ENCODE data around the gene ACSF2. TPM values are rescaled to one million over a fixed set of nuclear protein-coding genes. Genes with fewer than 3 reads are reported as not detected.
"Not testable (repeated sequence)": the region's sequence is repeated elsewhere in the genome, so short reads cannot be mapped to it uniquely, and the experiment has no call there.

Gene ACSF2
- total and polyA plus RNA-seq, 8 donors, result 60.9 to 148 (median 124) TPM

DNA sequence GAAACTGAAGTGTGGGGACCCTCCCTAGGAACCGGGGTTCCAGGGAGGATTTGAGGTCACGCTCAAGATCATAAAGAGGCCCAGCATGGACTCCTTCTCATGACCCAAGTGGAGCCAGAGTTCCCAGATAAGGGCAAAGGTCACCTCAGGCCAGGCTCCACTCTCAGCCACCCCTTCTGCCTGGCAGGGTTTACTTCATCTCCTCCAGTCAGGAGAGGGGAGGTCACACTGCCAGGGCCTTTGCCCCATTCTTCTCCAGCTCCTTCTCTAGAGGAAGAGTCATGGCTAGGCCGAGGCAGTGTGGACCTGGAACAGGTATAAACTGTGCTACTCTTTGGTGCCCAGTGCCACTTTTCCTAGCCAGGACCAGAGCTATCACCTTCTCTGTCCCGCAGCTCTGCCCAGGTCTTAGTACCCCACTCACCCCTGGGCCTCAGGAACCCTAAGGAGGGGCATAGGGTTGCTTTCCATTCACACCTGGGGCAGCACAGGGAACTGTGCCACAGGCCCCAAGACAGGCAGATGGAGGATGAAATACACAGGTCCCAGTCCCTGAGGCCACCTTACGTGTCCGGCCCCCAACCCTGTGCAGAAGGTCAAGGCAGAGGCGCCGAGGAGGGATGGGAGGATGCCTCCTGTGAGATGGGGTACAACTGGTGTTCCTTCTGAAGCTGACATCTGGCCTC is 879 bp upstream of the ACSF2 start:
- H3K36me3 ChIP-seq, result no peaks in the 10 kb centered on the region
- no peaks in the 10 kb centered on the region for H3K27me3 ChIP-seq
- intact Hi-C loops (cut with DNase I), result no loop called here
- ATAC-seq (no peak), DNase-seq (peak in 1 of 4 donors; percentile 41)
- peak overlapping the region; percentile 62 to 77 for H3K4me3 ChIP-seq
- H3K4me1 ChIP-seq, result peaks cover 20 to 76% of the 10 kb centered on the region in 2 donors
- H3K27ac ChIP-seq, result peak overlapping the region; percentile 74 to 83
- no peaks in the 10 kb centered on the region for H3K9me3 ChIP-seq
- TF ChIP-seq, protein P1, sequence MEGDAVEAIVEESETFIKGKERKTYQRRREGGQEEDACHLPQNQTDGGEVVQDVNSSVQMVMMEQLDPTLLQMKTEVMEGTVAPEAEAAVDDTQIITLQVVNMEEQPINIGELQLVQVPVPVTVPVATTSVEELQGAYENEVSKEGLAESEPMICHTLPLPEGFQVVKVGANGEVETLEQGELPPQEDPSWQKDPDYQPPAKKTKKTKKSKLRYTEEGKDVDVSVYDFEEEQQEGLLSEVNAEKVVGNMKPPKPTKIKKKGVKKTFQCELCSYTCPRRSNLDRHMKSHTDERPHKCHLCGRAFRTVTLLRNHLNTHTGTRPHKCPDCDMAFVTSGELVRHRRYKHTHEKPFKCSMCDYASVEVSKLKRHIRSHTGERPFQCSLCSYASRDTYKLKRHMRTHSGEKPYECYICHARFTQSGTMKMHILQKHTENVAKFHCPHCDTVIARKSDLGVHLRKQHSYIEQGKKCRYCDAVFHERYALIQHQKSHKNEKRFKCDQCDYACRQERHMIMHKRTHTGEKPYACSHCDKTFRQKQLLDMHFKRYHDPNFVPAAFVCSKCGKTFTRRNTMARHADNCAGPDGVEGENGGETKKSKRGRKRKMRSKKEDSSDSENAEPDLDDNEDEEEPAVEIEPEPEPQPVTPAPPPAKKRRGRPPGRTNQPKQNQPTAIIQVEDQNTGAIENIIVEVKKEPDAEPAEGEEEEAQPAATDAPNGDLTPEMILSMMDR (IDR thresholded peaks at IDR 0.05), result no peak

DNA sequence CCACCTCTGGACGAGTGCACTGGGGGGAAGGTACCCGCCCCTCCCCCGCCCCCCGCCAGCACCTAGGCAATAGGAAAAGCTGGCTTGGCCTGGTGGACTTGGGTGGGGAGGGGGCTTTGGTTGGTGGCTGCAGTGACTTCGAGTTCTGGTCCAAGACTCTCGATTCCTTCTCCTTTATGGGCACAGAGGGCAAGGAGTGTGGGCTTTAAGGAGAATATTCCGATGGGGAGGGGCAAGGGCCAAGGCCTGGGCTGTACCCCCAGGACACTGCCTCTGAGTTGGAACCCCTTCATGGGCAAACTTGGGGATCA is 409 bp downstream of the ACSF2 start:
- TF ChIP-seq, protein P1 (IDR thresholded peaks at IDR 0.05), result no peak
- H3K27me3 ChIP-seq, result no peaks in the 10 kb centered on the region
- H3K27ac ChIP-seq, result peak overlapping the region; percentile 74 to 83
- intact Hi-C loops (cut with DNase I), result no loop called here
- ATAC-seq (peak; percentile 35), DNase-seq (no peak)
- peaks cover 20 to 63% of the 10 kb centered on the region in 2 donors for H3K4me1 ChIP-seq
- H3K36me3 ChIP-seq, result no peaks in the 10 kb centered on the region
- no peaks in the 10 kb centered on the region for H3K9me3 ChIP-seq
- H3K4me3 ChIP-seq, result peak overlapping the region; percentile 62 to 77

DNA sequence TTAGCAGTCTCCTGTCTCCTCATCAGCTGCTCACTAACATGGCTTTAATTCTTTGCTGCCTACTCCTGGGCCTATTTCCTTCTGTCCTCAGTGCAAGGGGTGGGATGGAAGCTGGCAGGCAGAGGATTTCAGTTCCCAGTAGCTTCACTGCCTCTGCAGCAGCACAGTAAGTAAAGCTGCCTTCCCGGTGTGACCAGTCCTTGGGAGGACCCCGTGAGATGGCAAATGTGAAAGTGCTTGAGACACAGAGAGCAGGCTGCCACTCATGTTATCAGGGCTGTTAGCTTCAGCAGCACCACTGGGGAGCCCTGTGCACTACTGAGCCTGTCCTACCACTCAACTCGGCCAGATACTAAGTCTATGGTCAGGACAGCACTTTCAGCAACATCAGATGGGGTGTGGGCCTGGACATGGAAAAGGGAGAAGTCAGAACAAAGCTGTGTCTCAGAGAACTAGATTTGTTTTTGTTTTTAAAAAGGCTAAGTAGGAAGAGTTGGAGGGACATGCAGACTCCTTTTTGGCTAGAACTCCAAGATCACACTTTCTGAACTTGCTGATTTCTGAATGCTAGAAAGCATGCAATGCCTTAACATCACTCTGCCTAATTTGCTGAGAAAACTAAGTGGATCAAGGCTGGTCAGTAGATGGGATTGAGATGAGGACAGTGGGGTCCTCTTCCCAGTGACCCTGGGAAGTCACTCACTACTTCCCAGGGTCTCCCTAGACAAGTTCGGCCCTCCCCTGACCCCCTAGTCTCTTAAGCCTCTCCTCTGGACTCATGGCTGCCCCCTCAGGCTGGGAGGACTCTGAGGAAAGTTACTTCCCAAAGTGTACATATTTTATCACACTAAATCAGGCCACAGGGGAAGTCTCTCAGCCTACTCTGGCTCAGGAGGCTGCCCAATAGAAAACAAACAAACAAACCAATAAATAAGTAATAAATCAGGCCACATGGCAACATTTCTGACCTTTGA is 1.1 kb downstream of the ACSF2 start:
- TF ChIP-seq, protein P1 (IDR thresholded peaks at IDR 0.05), result no peak
- intact Hi-C loops (cut with DNase I), result no loop called here
- Histone ChIP-seq H3K27ac (peak overlapping the region; percentile 74 to 83), H3K27me3 (no peaks in the 10 kb centered on the region), H3K4me3 (peak overlapping the region; percentile 62 to 77), H3K9me3 (no peaks in the 10 kb centered on the region), H3K4me1 (peaks cover 15 to 57% of the 10 kb centered on the region in 2 donors), H3K36me3 (no peaks in the 10 kb centered on the region)
- ATAC-seq, result peak; percentile 77
- peak in 2 of 4 donors; percentile 53 to 57 for DNase-seq

DNA sequence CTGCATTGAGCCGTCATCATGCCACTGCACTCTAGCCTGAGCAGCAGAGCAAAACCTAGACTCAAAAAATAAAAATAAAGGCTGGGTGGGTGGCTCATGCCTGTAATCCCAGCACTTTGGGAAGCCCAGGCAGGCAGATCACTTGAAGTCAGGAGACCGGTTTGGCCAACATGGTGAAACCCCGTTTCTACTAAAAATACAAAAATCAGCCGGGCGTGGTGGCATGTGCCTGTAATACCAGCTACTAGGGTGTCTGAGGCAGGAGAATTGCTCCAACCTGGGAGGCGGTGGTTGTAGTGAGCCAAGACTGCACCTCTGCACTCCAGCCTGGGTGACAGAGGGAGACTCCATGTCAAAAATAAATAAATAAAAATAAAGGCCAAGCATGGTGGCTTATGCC is 2.1 kb downstream of the ACSF2 start:
- DNase-seq; H3K4me3 ChIP-seq; H3K27me3 ChIP-seq; ATAC-seq; intact Hi-C loops (cut with DNase I); H3K36me3 ChIP-seq; H3K9me3 ChIP-seq: not testable (repeated sequence)
- Histone ChIP-seq H3K4me1 (peaks cover 15 to 53% of the 10 kb centered on the region in 2 donors), H3K27ac (peak overlapping the region in 1 of 2 donors; percentile 3)

DNA sequence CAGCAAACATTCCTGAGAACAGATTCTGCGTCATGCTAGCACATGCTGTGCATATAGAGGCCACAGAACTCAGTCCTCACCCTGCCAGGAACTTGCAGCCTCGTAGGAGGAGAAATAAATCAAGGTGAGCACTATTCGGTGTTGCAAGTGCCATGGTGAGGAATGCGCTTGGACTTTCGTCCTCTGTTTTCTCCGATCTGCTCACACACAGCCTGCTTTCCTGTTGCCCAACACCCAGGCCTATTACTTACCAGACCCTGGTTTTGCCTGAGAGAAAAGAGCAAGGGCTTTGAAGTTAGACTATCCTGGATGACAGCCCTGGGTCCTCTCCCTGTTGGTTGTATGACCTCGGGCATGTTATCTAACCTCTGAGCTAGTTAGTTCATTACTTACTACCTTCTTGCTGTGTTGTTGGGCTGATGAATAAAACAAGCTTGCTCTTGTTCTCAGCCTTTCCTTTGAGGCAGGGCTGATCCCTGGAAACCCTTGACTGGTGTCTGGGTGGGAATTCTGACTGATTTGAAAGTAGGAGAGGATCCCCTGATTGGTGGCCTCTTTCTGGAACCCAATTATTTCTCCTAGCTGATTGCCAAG is 2.9 kb downstream of the ACSF2 start:
- DNase-seq (no peak), ATAC-seq (peak; percentile 4)
- Histone ChIP-seq H3K4me3 (no peak overlapping the region), H3K27ac (peak overlapping the region in 1 of 2 donors; percentile 0), H3K27me3 (no peaks in the 10 kb centered on the region), H3K36me3 (no peaks in the 10 kb centered on the region), H3K4me1 (peaks cover 12 to 48% of the 10 kb centered on the region in 2 donors), H3K9me3 (no peaks in the 10 kb centered on the region)
- intact Hi-C loops (cut with DNase I), result no loop called here
- TF ChIP-seq, protein P1 (IDR thresholded peaks at IDR 0.05), result no peak
